Loucy (cell line): ENCODE data around the gene EPHA5.

Experiments used
- EZH2phosphoT487 ChIP-seq: fragments of 200-600 bp; IDR thresholded peaks from 2 replicates; pipeline ENCODE4 v1.6.1; 2018; ENCODE audit warnings: antibody characterized with exemption, mild to moderate bottlenecking, moderate library complexity, borderline replicate concordance
- TF ChIP-seq, protein P1 (sequence below): fragments of 200-600 bp; sonication (generic); conservative IDR thresholded peaks from 2 replicates; pipeline ENCODE4 v1.5.1; 2014; ENCODE audit warnings: mild to moderate bottlenecking, antibody characterized with exemption, low read length

DNA sequence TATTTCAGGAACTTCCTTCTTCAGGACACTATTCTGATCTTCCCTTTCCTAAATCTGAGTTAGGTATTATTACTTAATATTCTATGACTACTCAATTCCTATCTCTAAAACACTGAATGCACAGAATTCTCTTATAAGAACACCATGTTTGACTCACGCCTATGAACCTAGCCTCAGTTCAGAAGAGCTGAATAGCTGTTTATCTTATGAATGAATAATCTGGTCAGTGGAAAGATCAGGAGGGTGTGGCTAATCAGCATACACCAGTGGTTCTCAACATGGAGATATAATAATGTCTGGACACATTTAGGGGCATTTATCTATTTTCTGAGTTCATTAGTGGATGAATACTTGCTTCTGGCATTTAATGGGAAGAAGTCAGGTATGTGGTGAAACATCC lies 24.2 kb downstream of the EPHA5 start:
- TF ChIP-seq, protein P1, sequence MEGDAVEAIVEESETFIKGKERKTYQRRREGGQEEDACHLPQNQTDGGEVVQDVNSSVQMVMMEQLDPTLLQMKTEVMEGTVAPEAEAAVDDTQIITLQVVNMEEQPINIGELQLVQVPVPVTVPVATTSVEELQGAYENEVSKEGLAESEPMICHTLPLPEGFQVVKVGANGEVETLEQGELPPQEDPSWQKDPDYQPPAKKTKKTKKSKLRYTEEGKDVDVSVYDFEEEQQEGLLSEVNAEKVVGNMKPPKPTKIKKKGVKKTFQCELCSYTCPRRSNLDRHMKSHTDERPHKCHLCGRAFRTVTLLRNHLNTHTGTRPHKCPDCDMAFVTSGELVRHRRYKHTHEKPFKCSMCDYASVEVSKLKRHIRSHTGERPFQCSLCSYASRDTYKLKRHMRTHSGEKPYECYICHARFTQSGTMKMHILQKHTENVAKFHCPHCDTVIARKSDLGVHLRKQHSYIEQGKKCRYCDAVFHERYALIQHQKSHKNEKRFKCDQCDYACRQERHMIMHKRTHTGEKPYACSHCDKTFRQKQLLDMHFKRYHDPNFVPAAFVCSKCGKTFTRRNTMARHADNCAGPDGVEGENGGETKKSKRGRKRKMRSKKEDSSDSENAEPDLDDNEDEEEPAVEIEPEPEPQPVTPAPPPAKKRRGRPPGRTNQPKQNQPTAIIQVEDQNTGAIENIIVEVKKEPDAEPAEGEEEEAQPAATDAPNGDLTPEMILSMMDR: no peak
- TF ChIP-seq EZH2phosphoT487: no peak
